ENCODE results near the gene CRACDL.
"Not testable (repeated sequence)": the region's sequence is repeated elsewhere in the genome, so short reads cannot be mapped to it uniquely, and the experiment has no call there.

CRACDL gene

GRCh38 chr2:98895901-98896300, 40.1 kb downstream of the CRACDL start:
- in situ Hi-C loops (cut with HindIII; ENCODE audit: low pct_ligation_motif_present, low pct_unique_long_range_greater_than_20kb, low sequenced_read_pairs) = no loop called here
- no peak for DNase-seq

GRCh38 chr2:98895221-98895620, 40.8 kb downstream of the CRACDL start:
- DNase-seq = no peak
- in situ Hi-C loops (cut with HindIII; ENCODE audit: low pct_ligation_motif_present, low pct_unique_long_range_greater_than_20kb, low sequenced_read_pairs) = no loop called here

DNA sequence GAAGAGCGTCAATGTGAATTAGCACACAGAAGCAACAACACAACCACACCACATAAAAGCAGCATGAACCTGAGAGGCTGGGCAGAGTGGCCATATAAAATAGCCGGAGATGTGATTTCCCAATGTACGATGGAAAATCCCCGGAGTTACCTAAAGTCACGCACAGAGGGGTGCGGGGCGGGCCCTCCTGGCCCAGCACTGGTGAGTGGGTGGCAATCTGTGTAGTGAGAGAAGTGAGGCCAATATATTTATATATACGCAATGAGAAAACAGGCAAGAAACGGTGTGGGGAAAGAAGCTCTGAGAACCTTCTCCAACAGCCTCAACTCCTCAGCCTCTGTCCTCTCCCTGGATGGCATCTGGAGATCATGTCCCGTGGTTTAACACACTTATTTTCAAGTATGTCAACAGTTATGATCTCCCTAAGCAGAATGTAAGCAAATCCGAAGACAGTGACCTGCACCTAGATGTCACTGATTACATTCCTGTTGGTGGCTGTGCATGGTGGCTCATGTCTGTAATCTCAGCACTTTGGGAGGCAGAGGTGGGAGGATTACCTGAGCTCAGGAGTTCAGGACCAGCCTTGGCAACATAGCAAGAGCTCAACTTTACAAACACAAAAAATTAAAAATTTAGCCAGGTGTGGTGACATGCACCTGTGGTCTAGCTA, 41.6 kb downstream of the CRACDL start:
- DNase-seq = no peak
- in situ Hi-C loops (cut with HindIII; ENCODE audit: low pct_ligation_motif_present, low pct_unique_long_range_greater_than_20kb, low sequenced_read_pairs) = no loop called here

GRCh38 chr2:98893911-98894321, 42.1 kb downstream of the CRACDL start:
- in situ Hi-C loops (cut with HindIII; ENCODE audit: low pct_ligation_motif_present, low pct_unique_long_range_greater_than_20kb, low sequenced_read_pairs) = no loop called here

GRCh38 chr2:98892871-98893270, 43.2 kb downstream of the CRACDL start:
- in situ Hi-C loops (cut with HindIII; ENCODE audit: low pct_ligation_motif_present, low pct_unique_long_range_greater_than_20kb, low sequenced_read_pairs) = no loop called here

More at GRCh38 chr2:98893911-98894321, 42.1 kb downstream of the CRACDL start:
- no peak for DNase-seq

GRCh38 chr2:98891591-98891990, 44.4 kb downstream of the CRACDL start:
- in situ Hi-C loops (cut with HindIII; ENCODE audit: low pct_ligation_motif_present, low pct_unique_long_range_greater_than_20kb, low sequenced_read_pairs) = no loop called here
- no peak for DNase-seq

More at GRCh38 chr2:98892871-98893270, 43.2 kb downstream of the CRACDL start:
- DNase-seq = no peak

- in situ Hi-C loops (cut with HindIII; ENCODE audit: low pct_ligation_motif_present, low pct_unique_long_range_greater_than_20kb, low sequenced_read_pairs) = no loop called here
Observed at GRCh38 chr2:98886066-98886554, 49.9 kb downstream of the CRACDL start.

GRCh38 chr2:98884658-98885057, 51.4 kb downstream of the CRACDL start:
- DNase-seq = no peak
- in situ Hi-C loops (cut with HindIII; ENCODE audit: low pct_ligation_motif_present, low pct_unique_long_range_greater_than_20kb, low sequenced_read_pairs) = no loop called here

More at GRCh38 chr2:98886066-98886554, 49.9 kb downstream of the CRACDL start:
- peak; percentile 56 for DNase-seq

- in situ Hi-C loops (cut with HindIII; ENCODE audit: low pct_ligation_motif_present, low pct_unique_long_range_greater_than_20kb, low sequenced_read_pairs) = no loop called here
- no peak for DNase-seq
Observed at GRCh38 chr2:98883780-98884211, 52.2 kb downstream of the CRACDL start.

- in situ Hi-C loops (cut with HindIII; ENCODE audit: low pct_ligation_motif_present, low pct_unique_long_range_greater_than_20kb, low sequenced_read_pairs) = no loop called here
- DNase-seq = no peak
Observed at GRCh38 chr2:98882971-98883779, 52.9 kb downstream of the CRACDL start.

- no peak for DNase-seq
- in situ Hi-C loops (cut with HindIII; ENCODE audit: low pct_ligation_motif_present, low pct_unique_long_range_greater_than_20kb, low sequenced_read_pairs) = no loop called here
Observed at GRCh38 chr2:98882368-98882767, 53.7 kb downstream of the CRACDL start.

GRCh38 chr2:98881153-98881650, 54.8 kb downstream of the CRACDL start:
- DNase-seq = no peak
- in situ Hi-C loops (cut with HindIII; ENCODE audit: low pct_ligation_motif_present, low pct_unique_long_range_greater_than_20kb, low sequenced_read_pairs) = no loop called here

DNA sequence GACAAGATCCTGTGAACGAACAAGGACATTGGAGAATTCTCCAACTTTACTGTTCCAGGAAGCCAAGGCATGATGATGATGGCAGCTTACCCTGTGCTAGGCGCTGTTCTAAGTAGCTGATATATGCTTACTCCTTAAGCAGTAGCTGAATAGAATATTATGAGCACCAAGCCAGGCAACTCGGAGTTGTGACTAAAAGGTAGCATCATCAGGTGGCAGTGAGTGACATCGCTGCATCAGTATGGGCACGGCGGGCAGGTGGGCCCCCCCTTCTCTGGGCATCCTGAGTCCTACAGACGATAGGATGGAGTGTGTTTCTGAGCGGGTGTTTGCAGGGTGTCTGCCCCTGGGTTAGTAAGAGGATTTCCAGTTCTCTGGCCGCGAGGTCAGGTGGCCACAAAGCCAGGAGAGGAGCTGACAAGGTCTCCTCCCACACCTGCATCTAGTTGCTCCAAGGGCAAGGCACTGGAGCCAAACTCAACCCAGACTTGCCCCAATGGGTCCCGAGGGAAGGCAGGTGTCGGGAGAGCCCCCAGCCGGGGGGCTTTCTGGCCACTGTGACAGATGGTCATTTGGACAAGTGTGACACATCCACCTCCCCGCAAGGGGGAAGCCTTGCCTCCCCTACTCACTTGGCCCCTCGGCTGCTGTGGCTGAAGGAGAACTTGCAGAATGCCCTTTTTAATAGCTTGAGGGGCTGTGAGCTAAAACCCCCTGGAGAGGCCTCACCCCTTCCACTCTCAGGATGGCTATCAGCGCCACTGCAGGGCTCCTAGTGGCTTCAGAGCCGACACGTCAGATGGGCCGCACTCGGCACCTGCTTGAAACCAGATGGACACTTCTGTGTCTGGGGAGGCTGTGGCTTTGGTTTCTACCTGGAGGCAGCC, 55.5 kb downstream of the CRACDL start:
- DNase-seq = no peak
- in situ Hi-C loops (cut with HindIII; ENCODE audit: low pct_ligation_motif_present, low pct_unique_long_range_greater_than_20kb, low sequenced_read_pairs) = no loop called here

DNA sequence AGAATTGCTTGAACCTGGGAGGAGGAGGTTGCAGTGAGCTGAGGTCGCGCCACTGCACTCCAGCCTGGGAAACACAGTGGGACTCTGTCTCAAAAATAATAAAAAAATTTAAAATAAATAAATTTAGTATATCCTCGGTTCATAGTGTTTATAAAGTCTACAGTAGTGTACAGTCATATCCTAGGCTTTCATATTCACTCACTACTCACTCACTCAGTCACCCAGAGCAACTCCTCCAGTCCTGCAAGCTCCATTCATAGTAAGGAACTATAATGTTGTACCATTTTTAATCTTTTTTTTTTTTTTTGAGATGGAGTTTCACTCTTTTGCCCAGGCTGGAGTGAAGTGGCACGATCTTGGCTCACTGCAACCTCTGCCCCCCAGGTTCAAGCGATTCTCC, 58.4 kb downstream of the CRACDL start:
- DNase-seq; in situ Hi-C loops (cut with HindIII; ENCODE audit: low pct_ligation_motif_present, low pct_unique_long_range_greater_than_20kb, low sequenced_read_pairs): not testable (repeated sequence)

DNA sequence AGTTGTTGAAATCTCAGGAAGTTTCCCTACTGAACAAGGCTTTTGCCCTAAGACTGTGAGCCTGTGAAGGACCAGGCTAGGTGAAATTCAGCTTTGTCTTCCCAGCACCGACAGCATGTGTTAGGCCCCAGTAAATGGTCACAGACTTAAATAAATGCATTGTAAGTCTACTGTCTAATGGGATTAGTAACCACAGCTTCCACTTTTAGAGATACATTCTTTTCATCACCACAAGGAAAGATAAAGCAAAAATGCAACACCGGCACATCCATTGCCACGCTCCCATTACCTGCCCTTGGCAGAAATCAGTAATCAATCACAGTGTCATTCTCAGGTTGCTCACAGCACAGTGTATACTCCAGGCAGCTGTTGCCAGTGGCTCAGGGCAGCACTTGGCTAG, 59.3 kb downstream of the CRACDL start:
- DNase-seq = no peak
- in situ Hi-C loops (cut with HindIII; ENCODE audit: low pct_ligation_motif_present, low pct_unique_long_range_greater_than_20kb, low sequenced_read_pairs) = no loop called here

DNA sequence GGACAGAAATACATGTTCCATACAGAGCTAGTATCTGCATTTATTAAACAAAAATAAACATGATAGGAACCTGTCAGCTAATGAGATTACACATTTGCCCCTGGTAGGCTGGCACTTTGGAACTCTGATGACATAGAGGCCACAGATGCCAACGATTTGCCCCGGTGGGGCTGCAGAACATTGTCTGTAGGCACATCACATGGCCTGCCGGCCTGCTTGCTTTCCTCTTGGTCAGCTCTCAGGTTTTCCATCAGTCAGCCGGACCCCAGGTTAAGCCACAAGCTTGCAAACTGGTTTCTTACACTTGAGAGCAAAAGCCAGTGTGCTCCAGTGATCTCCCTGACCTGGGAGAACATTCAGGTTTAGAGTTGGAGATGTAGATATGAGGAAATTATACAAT, 60.3 kb downstream of the CRACDL start:
- DNase-seq = no peak
- in situ Hi-C loops (cut with HindIII; ENCODE audit: low pct_ligation_motif_present, low pct_unique_long_range_greater_than_20kb, low sequenced_read_pairs) = no loop called here

- in situ Hi-C loops (cut with HindIII; ENCODE audit: low pct_ligation_motif_present, low pct_unique_long_range_greater_than_20kb, low sequenced_read_pairs) = no loop called here
- DNase-seq = no peak
Observed at GRCh38 chr2:98875081-98875728, 60.8 kb downstream of the CRACDL start.

DNA sequence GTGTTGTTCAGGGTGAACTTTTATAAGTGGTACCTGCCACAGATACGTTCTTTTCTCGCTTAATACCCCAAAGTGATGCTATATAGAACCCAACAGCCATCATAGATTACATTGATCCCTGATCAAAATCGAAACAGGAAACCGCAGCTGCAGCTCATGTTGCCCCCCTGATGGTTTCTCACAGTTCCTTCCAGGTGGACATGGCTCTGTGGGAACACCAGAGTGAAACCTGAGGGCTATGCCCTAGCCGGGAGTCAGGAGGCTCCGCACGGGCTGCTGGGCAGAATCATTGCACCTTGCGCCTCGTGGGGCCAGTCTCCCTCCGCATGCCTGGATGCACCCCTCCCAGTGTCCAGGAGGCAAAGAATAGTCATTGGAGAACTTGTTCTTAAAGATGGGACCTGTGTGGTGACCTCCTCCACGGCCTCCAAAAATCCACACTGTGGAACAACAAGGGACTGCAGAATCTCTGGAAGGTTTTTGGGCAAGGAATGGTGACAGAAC, 61.8 kb downstream of the CRACDL start:
- DNase-seq = no peak
- in situ Hi-C loops (cut with HindIII; ENCODE audit: low pct_ligation_motif_present, low pct_unique_long_range_greater_than_20kb, low sequenced_read_pairs) = no loop called here

Data from ACHN (cell line).